Measurements from ENCODE around the gene GPR15LG. TPM values are rescaled to one million over a fixed set of nuclear protein-coding genes. Genes with fewer than 3 reads are reported as not detected.

GPR15LG gene
- total and polyA plus RNA-seq, 2 experiments from 2014 or later = not detected

DNA sequence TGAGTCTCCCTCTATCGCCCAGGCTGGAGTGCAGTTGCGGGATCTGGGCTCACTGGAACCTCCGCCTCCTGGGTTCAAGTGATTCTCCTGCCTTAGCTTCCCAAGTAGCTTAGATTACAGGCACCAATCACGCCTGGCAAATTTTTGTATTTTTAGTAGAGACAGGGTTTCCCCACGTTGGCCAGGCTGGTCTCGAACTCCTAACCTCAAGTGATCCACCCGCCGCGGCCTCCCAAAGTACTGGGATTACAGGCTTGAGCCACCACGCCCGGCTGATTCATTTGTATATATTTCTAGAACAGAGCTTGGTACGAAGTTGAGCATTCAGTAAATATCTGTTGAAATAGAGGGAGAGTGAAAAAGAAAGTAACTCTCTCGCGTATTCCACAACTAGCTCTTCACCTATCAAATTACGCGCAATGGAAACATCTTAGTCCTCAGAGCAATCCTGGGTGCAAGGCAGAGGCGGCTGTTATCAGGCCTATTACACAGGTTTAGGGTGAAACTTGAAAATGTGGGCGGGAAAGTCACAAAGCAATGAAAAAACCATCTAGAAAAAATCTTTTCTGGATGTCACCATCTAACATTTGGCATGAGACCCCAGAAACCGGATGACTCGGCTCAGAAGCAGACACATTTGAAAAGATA lies 35.0 kb upstream of the GPR15LG start:
- Histone ChIP-seq H3K79me2 (replicated peaks; ENCODE audit: insufficient read depth) (peaks cover 24% of the 10 kb centered on the region), H3F3A (replicated peaks; ENCODE audit: low read depth) (no peaks in the 10 kb centered on the region), H3K4me1 (ENCODE audit: insufficient read depth) (peaks cover 5% of the 10 kb centered on the region), H4K20me1 (replicated peaks; ENCODE audit: insufficient read depth) (no peaks in the 10 kb centered on the region), H3K27ac (ENCODE audit: low read depth) (peak overlapping the region; percentile 55; the same call in 1 of the 2 replicates), H3K4me3 (peak overlapping the region; percentile 47), H3K4me2 (peak overlapping the region; percentile 70), H2AFZ (peak overlapping the region; percentile 79), H3K27me3 (ENCODE audit: insufficient read depth) (no peaks in the 10 kb centered on the region), H3K36me3 (ENCODE audit: insufficient read depth) (peaks cover 8% of the 10 kb centered on the region; the same call in 1 of the 2 replicates), H3K9me2 (ENCODE audit: insufficient read depth) (no peaks in the 10 kb centered on the region)
- no peak for TF ChIP-seq POLR2AphosphoS5 (IDR thresholded peaks at IDR 0.05; ENCODE audit: low read depth)
- TF ChIP-seq, protein P1, sequence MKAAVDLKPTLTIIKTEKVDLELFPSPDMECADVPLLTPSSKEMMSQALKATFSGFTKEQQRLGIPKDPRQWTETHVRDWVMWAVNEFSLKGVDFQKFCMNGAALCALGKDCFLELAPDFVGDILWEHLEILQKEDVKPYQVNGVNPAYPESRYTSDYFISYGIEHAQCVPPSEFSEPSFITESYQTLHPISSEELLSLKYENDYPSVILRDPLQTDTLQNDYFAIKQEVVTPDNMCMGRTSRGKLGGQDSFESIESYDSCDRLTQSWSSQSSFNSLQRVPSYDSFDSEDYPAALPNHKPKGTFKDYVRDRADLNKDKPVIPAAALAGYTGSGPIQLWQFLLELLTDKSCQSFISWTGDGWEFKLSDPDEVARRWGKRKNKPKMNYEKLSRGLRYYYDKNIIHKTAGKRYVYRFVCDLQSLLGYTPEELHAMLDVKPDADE (IDR thresholded peaks at IDR 0.05) = no peak
- TF ChIP-seq, protein P2, sequence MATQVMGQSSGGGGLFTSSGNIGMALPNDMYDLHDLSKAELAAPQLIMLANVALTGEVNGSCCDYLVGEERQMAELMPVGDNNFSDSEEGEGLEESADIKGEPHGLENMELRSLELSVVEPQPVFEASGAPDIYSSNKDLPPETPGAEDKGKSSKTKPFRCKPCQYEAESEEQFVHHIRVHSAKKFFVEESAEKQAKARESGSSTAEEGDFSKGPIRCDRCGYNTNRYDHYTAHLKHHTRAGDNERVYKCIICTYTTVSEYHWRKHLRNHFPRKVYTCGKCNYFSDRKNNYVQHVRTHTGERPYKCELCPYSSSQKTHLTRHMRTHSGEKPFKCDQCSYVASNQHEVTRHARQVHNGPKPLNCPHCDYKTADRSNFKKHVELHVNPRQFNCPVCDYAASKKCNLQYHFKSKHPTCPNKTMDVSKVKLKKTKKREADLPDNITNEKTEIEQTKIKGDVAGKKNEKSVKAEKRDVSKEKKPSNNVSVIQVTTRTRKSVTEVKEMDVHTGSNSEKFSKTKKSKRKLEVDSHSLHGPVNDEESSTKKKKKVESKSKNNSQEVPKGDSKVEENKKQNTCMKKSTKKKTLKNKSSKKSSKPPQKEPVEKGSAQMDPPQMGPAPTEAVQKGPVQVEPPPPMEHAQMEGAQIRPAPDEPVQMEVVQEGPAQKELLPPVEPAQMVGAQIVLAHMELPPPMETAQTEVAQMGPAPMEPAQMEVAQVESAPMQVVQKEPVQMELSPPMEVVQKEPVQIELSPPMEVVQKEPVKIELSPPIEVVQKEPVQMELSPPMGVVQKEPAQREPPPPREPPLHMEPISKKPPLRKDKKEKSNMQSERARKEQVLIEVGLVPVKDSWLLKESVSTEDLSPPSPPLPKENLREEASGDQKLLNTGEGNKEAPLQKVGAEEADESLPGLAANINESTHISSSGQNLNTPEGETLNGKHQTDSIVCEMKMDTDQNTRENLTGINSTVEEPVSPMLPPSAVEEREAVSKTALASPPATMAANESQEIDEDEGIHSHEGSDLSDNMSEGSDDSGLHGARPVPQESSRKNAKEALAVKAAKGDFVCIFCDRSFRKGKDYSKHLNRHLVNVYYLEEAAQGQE (IDR thresholded peaks at IDR 0.05; ENCODE audit: unreplicated experiment) = no peak
- peak overlapping the region; percentile 99 for H3K4me3 Mint-ChIP-seq
- no peak for ATAC-seq
- peak overlapping the region; percentile 99 for H3K27ac Mint-ChIP-seq
- DNase-seq (ENCODE audit: low spot score) = peak; percentile 32
- H3K4me1 Mint-ChIP-seq = peaks cover 19% of the 10 kb centered on the region; the same call in 2 of the 3 replicates
- H3K27me3 Mint-ChIP-seq (ENCODE audit: insufficient read depth, low read depth, poor library complexity) = peaks cover 9% of the 10 kb centered on the region
- peaks cover 13% of the 10 kb centered on the region for H3K36me3 Mint-ChIP-seq (ENCODE audit: low read depth)
- no peaks in the 10 kb centered on the region for H3K9me3 Mint-ChIP-seq

DNA sequence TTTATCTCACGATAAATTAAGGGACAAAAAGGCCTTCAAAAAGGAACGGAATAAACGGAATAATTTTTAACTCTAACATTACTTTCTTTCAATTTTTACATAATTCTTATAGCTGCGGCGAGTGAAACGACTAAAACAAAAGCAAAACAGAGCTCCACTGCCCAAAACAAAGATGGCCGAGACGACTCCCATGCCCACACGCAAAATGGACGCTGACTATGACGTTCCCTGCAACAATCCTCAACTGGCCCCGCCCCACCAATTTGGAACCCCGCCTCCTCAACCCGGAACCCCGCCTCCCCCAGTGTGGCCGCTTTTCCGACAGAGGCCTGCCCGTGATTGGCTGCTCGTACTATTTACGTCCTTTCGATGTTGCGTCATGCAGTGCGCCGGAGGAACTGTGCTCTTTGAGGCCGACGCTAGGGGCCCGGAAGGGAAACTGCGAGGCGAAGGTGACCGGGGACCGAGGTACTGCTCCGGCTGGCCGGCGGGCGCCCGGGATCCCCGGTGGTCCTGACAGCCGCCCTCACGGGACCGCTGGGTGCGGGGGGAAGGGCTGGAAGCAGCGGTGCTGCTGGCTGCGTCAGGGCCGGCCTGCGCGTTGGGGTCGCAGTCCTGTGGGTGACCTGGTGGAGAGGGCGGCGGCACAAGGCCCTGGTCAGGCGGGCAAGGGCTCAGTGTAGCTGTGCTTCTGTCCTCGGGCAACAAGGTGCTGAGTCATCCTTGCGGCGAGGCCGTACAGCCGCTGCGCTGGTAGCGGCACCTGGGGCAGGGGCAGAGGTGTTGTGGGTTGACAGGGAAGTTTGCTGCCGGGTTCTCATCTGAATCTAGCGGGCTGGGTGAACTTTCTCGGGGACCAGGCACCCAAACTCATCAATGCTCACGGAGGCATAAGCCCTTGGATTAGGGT lies 34.2 kb upstream of the GPR15LG start, which contains the start of gene GHITM:
Gene GHITM (plus strand): TSS at position 384 of the 910 bp plus-strand sequence. CDS start 1,992 bp downstream, outside the sequence.
- H3K27ac ChIP-seq (ENCODE audit: low read depth) = peak within 1 kb of the TSS; percentile 76
- TF ChIP-seq, protein P3, sequence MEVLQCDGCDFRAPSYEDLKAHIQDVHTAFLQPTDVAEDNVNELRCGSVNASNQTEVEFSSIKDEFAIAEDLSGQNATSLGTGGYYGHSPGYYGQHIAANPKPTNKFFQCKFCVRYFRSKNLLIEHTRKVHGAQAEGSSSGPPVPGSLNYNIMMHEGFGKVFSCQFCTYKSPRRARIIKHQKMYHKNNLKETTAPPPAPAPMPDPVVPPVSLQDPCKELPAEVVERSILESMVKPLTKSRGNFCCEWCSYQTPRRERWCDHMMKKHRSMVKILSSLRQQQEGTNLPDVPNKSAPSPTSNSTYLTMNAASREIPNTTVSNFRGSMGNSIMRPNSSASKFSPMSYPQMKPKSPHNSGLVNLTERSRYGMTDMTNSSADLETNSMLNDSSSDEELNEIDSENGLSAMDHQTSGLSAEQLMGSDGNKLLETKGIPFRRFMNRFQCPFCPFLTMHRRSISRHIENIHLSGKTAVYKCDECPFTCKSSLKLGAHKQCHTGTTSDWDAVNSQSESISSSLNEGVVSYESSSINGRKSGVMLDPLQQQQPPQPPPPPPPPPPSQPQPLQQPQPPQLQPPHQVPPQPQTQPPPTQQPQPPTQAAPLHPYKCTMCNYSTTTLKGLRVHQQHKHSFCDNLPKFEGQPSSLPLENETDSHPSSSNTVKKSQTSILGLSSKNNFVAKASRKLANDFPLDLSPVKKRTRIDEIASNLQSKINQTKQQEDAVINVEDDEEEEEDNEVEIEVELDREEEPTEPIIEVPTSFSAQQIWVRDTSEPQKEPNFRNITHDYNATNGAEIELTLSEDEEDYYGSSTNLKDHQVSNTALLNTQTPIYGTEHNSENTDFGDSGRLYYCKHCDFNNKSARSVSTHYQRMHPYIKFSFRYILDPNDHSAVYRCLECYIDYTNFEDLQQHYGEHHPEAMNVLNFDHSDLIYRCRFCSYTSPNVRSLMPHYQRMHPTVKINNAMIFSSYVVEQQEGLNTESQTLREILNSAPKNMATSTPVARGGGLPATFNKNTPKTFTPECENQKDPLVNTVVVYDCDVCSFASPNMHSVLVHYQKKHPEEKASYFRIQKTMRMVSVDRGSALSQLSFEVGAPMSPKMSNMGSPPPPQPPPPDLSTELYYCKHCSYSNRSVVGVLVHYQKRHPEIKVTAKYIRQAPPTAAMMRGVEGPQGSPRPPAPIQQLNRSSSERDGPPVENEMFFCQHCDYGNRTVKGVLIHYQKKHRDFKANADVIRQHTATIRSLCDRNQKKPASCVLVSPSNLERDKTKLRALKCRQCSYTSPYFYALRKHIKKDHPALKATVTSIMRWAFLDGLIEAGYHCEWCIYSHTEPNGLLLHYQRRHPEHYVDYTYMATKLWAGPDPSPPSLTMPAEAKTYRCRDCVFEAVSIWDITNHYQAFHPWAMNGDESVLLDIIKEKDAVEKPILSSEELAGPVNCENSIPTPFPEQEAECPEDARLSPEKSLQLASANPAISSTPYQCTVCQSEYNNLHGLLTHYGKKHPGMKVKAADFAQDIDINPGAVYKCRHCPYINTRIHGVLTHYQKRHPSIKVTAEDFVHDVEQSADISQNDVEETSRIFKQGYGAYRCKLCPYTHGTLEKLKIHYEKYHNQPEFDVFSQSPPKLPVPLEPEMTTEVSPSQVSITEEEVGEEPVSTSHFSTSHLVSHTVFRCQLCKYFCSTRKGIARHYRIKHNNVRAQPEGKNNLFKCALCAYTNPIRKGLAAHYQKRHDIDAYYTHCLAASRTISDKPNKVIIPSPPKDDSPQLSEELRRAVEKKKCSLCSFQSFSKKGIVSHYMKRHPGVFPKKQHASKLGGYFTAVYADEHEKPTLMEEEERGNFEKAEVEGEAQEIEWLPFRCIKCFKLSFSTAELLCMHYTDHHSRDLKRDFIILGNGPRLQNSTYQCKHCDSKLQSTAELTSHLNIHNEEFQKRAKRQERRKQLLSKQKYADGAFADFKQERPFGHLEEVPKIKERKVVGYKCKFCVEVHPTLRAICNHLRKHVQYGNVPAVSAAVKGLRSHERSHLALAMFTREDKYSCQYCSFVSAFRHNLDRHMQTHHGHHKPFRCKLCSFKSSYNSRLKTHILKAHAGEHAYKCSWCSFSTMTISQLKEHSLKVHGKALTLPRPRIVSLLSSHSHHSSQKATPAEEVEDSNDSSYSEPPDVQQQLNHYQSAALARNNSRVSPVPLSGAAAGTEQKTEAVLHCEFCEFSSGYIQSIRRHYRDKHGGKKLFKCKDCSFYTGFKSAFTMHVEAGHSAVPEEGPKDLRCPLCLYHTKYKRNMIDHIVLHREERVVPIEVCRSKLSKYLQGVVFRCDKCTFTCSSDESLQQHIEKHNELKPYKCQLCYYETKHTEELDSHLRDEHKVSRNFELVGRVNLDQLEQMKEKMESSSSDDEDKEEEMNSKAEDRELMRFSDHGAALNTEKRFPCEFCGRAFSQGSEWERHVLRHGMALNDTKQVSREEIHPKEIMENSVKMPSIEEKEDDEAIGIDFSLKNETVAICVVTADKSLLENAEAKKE (CRISPR knock-in tag; IDR thresholded peaks at IDR 0.05) = no peak
- TF ChIP-seq, protein P1 (IDR thresholded peaks at IDR 0.05) = peak; percentile 77
- TF ChIP-seq POLR2AphosphoS5 (IDR thresholded peaks at IDR 0.05; ENCODE audit: low read depth) (peak; percentile 67), CREB1 (CRISPR knock-in tag; IDR thresholded peaks at IDR 0.05; ENCODE audit: low read depth) (peak; percentile 98)

More for the DNA sequence above, 34.2 kb upstream of the GPR15LG start, which contains the start of gene GHITM:
- H3K4me3 ChIP-seq = peak within 1 kb of the TSS; percentile 89
- H4K20me1 ChIP-seq (replicated peaks; ENCODE audit: insufficient read depth) = no peaks in the 10 kb centered on the region
- H3K4me2 ChIP-seq = peak within 1 kb of the TSS; percentile 94
- H3K4me1 Mint-ChIP-seq = peaks cover 19% of the 10 kb centered on the region; the same call in 2 of the 3 replicates
- H3K79me2 ChIP-seq (replicated peaks; ENCODE audit: insufficient read depth) = peaks cover 24% of the 10 kb centered on the region
- ATAC-seq (peak; percentile 95), DNase-seq (ENCODE audit: low spot score) (peak; percentile 99)
- H3K9me2 ChIP-seq (ENCODE audit: insufficient read depth) = no peaks in the 10 kb centered on the region
- H3F3A ChIP-seq (replicated peaks; ENCODE audit: low read depth) = no peaks in the 10 kb centered on the region
- no peaks in the 10 kb centered on the region for H3K9me3 Mint-ChIP-seq
- H3K27me3 ChIP-seq (ENCODE audit: insufficient read depth) = no peaks in the 10 kb centered on the region
- H3K36me3 ChIP-seq (ENCODE audit: insufficient read depth) = peaks cover 14% of the 10 kb centered on the region
- peak within 1 kb of the TSS; percentile 99 for H3K4me3 Mint-ChIP-seq
- peaks cover 8% of the 10 kb centered on the region for H3K27me3 Mint-ChIP-seq (ENCODE audit: insufficient read depth, low read depth, poor library complexity)
- H2AFZ ChIP-seq = peak within 1 kb of the TSS; percentile 79
- H3K4me1 ChIP-seq (ENCODE audit: insufficient read depth) = peaks cover 5% of the 10 kb centered on the region
- H3K36me3 Mint-ChIP-seq (ENCODE audit: low read depth) = peaks cover 21% of the 10 kb centered on the region
- peak within 1 kb of the TSS; percentile 99 for H3K27ac Mint-ChIP-seq
